Nucleus accumbens (tissue), 56 donors: ENCODE measurements around the gene GOLGA6C.
"Not testable (repeated sequence)": the region's sequence is repeated elsewhere in the genome, so short reads cannot be mapped to it uniquely, and the experiment has no call there.

ENCODE experiments used
- DNase-seq, 56 donors: peaks; one replicate each; lab custom pipeline; 2025; lab: John Stamatoyannopoulos, UW

The GOLGA6C gene

GRCh38 chr15:75245741-75246140 lies 12.4 kb upstream of the GOLGA6C start:
- not testable (repeated sequence) for DNase-seq

- DNase-seq: not testable (repeated sequence)
Observed at GRCh38 chr15:75248991-75249390, 9.1 kb upstream of the GOLGA6C start.

- DNase-seq: no peak
Observed at GRCh38 chr15:75249726-75250125, 8.4 kb upstream of the GOLGA6C start.

- DNase-seq: not testable (repeated sequence)
Observed at GRCh38 chr15:75251343-75251742, 6.8 kb upstream of the GOLGA6C start.

GRCh38 chr15:75252285-75252684 lies 5.8 kb upstream of the GOLGA6C start:
- not testable (repeated sequence) for DNase-seq

- DNase-seq: not testable (repeated sequence)
Observed at GRCh38 chr15:75258620-75259343, 648 bp downstream of the GOLGA6C start.

GRCh38 chr15:75259873-75260272 lies 1.7 kb downstream of the GOLGA6C start:
- DNase-seq: not testable (repeated sequence)

GRCh38 chr15:75273751-75274359 lies 15.7 kb downstream of the GOLGA6C start:
- DNase-seq: not testable (repeated sequence)

GRCh38 chr15:75274509-75275107 lies 16.5 kb downstream of the GOLGA6C start:
- DNase-seq: not testable (repeated sequence)

- DNase-seq: not testable (repeated sequence)
Observed at GRCh38 chr15:75275617-75276016, 17.5 kb downstream of the GOLGA6C start.

GRCh38 chr15:75278497-75278896 lies 20.4 kb downstream of the GOLGA6C start:
- not testable (repeated sequence) for DNase-seq

GRCh38 chr15:75282572-75282971 lies 24.4 kb downstream of the GOLGA6C start, which contains the start of gene GOLGA6D:
GOLGA6D (plus strand) TSS chr15:75282835; CDS start chr15:75282876, 41 bp downstream.
- not testable (repeated sequence) for DNase-seq

- DNase-seq: not testable (repeated sequence)
Observed at GRCh38 chr15:75284152-75284551, 26.0 kb downstream of the GOLGA6C start.

GRCh38 chr15:75293660-75294059 lies 35.5 kb downstream of the GOLGA6C start:
- DNase-seq: not testable (repeated sequence)

- not testable (repeated sequence) for DNase-seq
Observed at GRCh38 chr15:75298541-75299310, 40.6 kb downstream of the GOLGA6C start.

GRCh38 chr15:75299311-75299688 lies 41.2 kb downstream of the GOLGA6C start:
- DNase-seq: not testable (repeated sequence)

GRCh38 chr15:75300026-75300425 lies 41.9 kb downstream of the GOLGA6C start:
- not testable (repeated sequence) for DNase-seq

GRCh38 chr15:75302318-75302717 lies 44.2 kb downstream of the GOLGA6C start:
- DNase-seq: no peak

- DNase-seq: not testable (repeated sequence)
Observed at GRCh38 chr15:75302753-75303152, 44.6 kb downstream of the GOLGA6C start.

- no peak for DNase-seq
Observed at GRCh38 chr15:75306188-75306587, 48.1 kb downstream of the GOLGA6C start.
